NT2/D1 (cell line): ENCODE results near the gene SPATA9.
A peak's percentile ranks its signal among the peaks of the same experiment; 100 is the strongest.

Source experiments
- DNase-seq: peaks from one replicate; pipeline ENCODE4 v3.0.0-alpha.2; 2011; ENCODE audit warnings: low read depth, low spot score
- H3K27me3 ChIP-seq: 2 replicates; pipeline ENCODE4 v1.6.0; 2011; ENCODE audit warnings: mild to moderate bottlenecking; ENCODE audit not compliant: insufficient read length, insufficient read depth
- H3K36me3 ChIP-seq: 2 replicates; pipeline ENCODE4 v1.6.1; 2011; ENCODE audit warnings: mild to moderate bottlenecking, low read length, mixed read lengths; ENCODE audit not compliant: insufficient read depth, insufficient read length
- H3K4me1 ChIP-seq: 2 replicates; pipeline ENCODE4 v1.5.1; 2011; ENCODE audit not compliant: insufficient read depth, insufficient read length
- H3K4me3 ChIP-seq: 2 replicates; pipeline ENCODE4 v1.5.1; 2011; ENCODE audit warnings: low read depth; ENCODE audit not compliant: insufficient read length
- H3K9ac ChIP-seq: 2 replicates; pipeline ENCODE4 v1.6.0; 2011; ENCODE audit warnings: low read depth; ENCODE audit not compliant: insufficient read length
- H3K9me3 ChIP-seq: 2 replicates; pipeline ENCODE4 v1.5.1; 2011; ENCODE audit warnings: mild to moderate bottlenecking, low read length; ENCODE audit not compliant: insufficient read depth
- SUZ12 ChIP-seq: IDR thresholded peaks from 2 replicates; pipeline ENCODE4 v1.6.1; 2011; ENCODE audit not compliant: insufficient read length, insufficient read depth; ENCODE audit errors: extremely low read depth
- YY1 ChIP-seq: IDR thresholded peaks from 2 replicates; pipeline ENCODE4 v1.6.1; 2011; ENCODE audit not compliant: insufficient read length, insufficient read depth
- ZNF274 ChIP-seq: IDR thresholded peaks from 2 replicates; pipeline ENCODE4 v1.6.1; 2011; ENCODE audit warnings: mild to moderate bottlenecking, low read depth, low read length

SPATA9 gene

GRCh38 chr5:95630394-95630917, 52.3 kb downstream of the SPATA9 start:
- no peak for DNase-seq
- Histone ChIP-seq H3K27me3 (no peaks in the 10 kb centered on the region), H3K36me3 (no peaks in the 10 kb centered on the region), H3K9ac (no peak overlapping the region), H3K9me3 (peaks cover 42% of the 10 kb centered on the region), H3K4me3 (no peak overlapping the region), H3K4me1 (no peaks in the 10 kb centered on the region)
- TF ChIP-seq YY1: no peak
- no peak for TF ChIP-seq SUZ12
- no peak for TF ChIP-seq ZNF274

GRCh38 chr5:95628933-95629332, 53.9 kb downstream of the SPATA9 start:
- no peak overlapping the region for H3K4me3 ChIP-seq
- TF ChIP-seq ZNF274 (no peak), SUZ12 (no peak), YY1 (no peak)
- peaks cover 42% of the 10 kb centered on the region for H3K9me3 ChIP-seq

GRCh38 chr5:95627971-95628810, 54.6 kb downstream of the SPATA9 start:
- peaks cover 42% of the 10 kb centered on the region for H3K9me3 ChIP-seq
- no peaks in the 10 kb centered on the region for H3K27me3 ChIP-seq
- H3K36me3 ChIP-seq: no peaks in the 10 kb centered on the region
- H3K4me3 ChIP-seq: no peak overlapping the region
- TF ChIP-seq ZNF274 (no peak), SUZ12 (no peak), YY1 (no peak)
- no peak for DNase-seq
- no peak overlapping the region for H3K9ac ChIP-seq
- no peaks in the 10 kb centered on the region for H3K4me1 ChIP-seq

More at GRCh38 chr5:95628933-95629332, 53.9 kb downstream of the SPATA9 start:
- no peaks in the 10 kb centered on the region for H3K4me1 ChIP-seq
- DNase-seq: peak; percentile 47
- H3K27me3 ChIP-seq: no peaks in the 10 kb centered on the region
- no peak overlapping the region for H3K9ac ChIP-seq
- H3K36me3 ChIP-seq: no peaks in the 10 kb centered on the region

- Histone ChIP-seq H3K4me3 (no peak overlapping the region), H3K9ac (no peak overlapping the region), H3K27me3 (no peaks in the 10 kb centered on the region), H3K9me3 (peaks cover 42% of the 10 kb centered on the region), H3K36me3 (no peaks in the 10 kb centered on the region), H3K4me1 (no peaks in the 10 kb centered on the region)
- no peak for DNase-seq
- no peak for TF ChIP-seq YY1
- no peak for TF ChIP-seq SUZ12
- no peak for TF ChIP-seq ZNF274
These were observed 56.1 kb downstream of the SPATA9 start for GRCh38 chr5:95626701-95627100.

- no peak for TF ChIP-seq YY1
- TF ChIP-seq ZNF274: no peak
- TF ChIP-seq SUZ12: no peak
- H3K4me1 ChIP-seq: no peaks in the 10 kb centered on the region
- no peaks in the 10 kb centered on the region for H3K36me3 ChIP-seq
- DNase-seq: no peak
- no peak overlapping the region for H3K4me3 ChIP-seq
- peaks cover 30% of the 10 kb centered on the region for H3K9me3 ChIP-seq
- H3K27me3 ChIP-seq: no peaks in the 10 kb centered on the region
- H3K9ac ChIP-seq: no peak overlapping the region
These were observed 58.4 kb downstream of the SPATA9 start for GRCh38 chr5:95624368-95624767.

- no peak for DNase-seq
- TF ChIP-seq SUZ12: no peak
- TF ChIP-seq YY1: no peak
- TF ChIP-seq ZNF274: no peak
- Histone ChIP-seq H3K27me3 (no peaks in the 10 kb centered on the region), H3K4me1 (no peaks in the 10 kb centered on the region), H3K9me3 (peaks cover 24% of the 10 kb centered on the region), H3K9ac (no peak overlapping the region), H3K4me3 (no peak overlapping the region), H3K36me3 (no peaks in the 10 kb centered on the region)
These were observed 59.1 kb downstream of the SPATA9 start for GRCh38 chr5:95623706-95624105.

GRCh38 chr5:95621839-95622629, 60.8 kb downstream of the SPATA9 start:
- Histone ChIP-seq H3K27me3 (no peaks in the 10 kb centered on the region), H3K4me3 (no peak overlapping the region)

More at GRCh38 chr5:95621839-95622629, 60.8 kb downstream of the SPATA9 start:
- Histone ChIP-seq H3K9ac (no peak overlapping the region), H3K36me3 (no peaks in the 10 kb centered on the region), H3K9me3 (0 out of 2 replicates have a peak, but pooled peaks cover 7% of the 10 kb centered on the region), H3K4me1 (no peaks in the 10 kb centered on the region)
- no peak for DNase-seq
- TF ChIP-seq YY1 (no peak), ZNF274 (no peak), SUZ12 (no peak)
